AG09319 (cell line): ENCODE results near the gene ZER1.

Experiments
- DNase-seq: peaks from one replicate; pipeline ENCODE4 v3.0.0-alpha.2; 2010; ENCODE audit warnings: low read depth; ENCODE audit errors: extremely low read depth
- CTCF ChIP-seq: IDR thresholded peaks from 2 replicates; pipeline ENCODE4 v1.5.1; 2011; ENCODE audit warnings: low read depth, mild to moderate bottlenecking, inconsistent platforms, low read length, moderate library complexity

Gene ZER1

GRCh38 chr9:128810873-128811272, 39.1 kb upstream of the ZER1 start:
- TF ChIP-seq CTCF = no peak

GRCh38 chr9:128809831-128810230, 38.1 kb upstream of the ZER1 start:
- no peak; the same call in 1 of the 2 replicates for TF ChIP-seq CTCF
- no peak for DNase-seq

More at GRCh38 chr9:128810873-128811272, 39.1 kb upstream of the ZER1 start:
- DNase-seq = no peak

GRCh38 chr9:128809036-128809599, 37.4 kb upstream of the ZER1 start:
- no peak for DNase-seq
- TF ChIP-seq CTCF = no peak

GRCh38 chr9:128808543-128808942, 36.8 kb upstream of the ZER1 start:
- TF ChIP-seq CTCF = no peak
- DNase-seq = no peak

- TF ChIP-seq CTCF = no peak
- no peak for DNase-seq
These were observed 36.1 kb upstream of the ZER1 start for GRCh38 chr9:128807827-128808226.

GRCh38 chr9:128805661-128806060, 33.9 kb upstream of the ZER1 start:
- TF ChIP-seq CTCF = no peak
- DNase-seq = no peak

- TF ChIP-seq CTCF = no peak
- no peak for DNase-seq
These were observed 30.8 kb upstream of the ZER1 start for GRCh38 chr9:128802482-128802881.
